KMS-11 (cell line): ENCODE results near the gene ITGAL.
A peak's percentile ranks its signal among the peaks of the same experiment; 100 is the strongest.
"Not testable (repeated sequence)": the region's sequence is repeated elsewhere in the genome, so short reads cannot be mapped to it uniquely, and the experiment has no call there.

ENCODE experiments used
- H2AFZ ChIP-seq: fragments of 200-600 bp; sonication (generic); 2 replicates; pipeline ENCODE4 v1.6.1; 2016; ENCODE audit warnings: antibody characterized with exemption, mixed run types, low read depth
- H3K27ac ChIP-seq: fragments of 200-600 bp; sonication (generic); 2 replicates; pipeline ENCODE4 v1.6.1; 2016; ENCODE audit warnings: mild to moderate bottlenecking, mixed run types
- H3K27me3 ChIP-seq: fragments of 200-600 bp; sonication (generic); 2 replicates; pipeline ENCODE4 v1.6.1; 2017; ENCODE audit warnings: mild to moderate bottlenecking, low read depth, mixed run types, moderate library complexity; ENCODE audit not compliant: insufficient read depth
- H3K36me3 ChIP-seq: fragments of 200-600 bp; sonication (generic); 2 replicates; pipeline ENCODE4 v1.6.1; 2017; ENCODE audit warnings: mild to moderate bottlenecking, mixed run types; ENCODE audit not compliant: insufficient read depth
- H3K4me1 ChIP-seq: fragments of 200-600 bp; sonication (generic); 2 replicates; pipeline ENCODE4 v1.6.1; 2016; ENCODE audit warnings: mild to moderate bottlenecking, low read depth, mixed run types; ENCODE audit not compliant: poor library complexity, severe bottlenecking
- H3K4me2 ChIP-seq: fragments of 200-600 bp; sonication (generic); 2 replicates; pipeline ENCODE4 v1.7.0; 2016; ENCODE audit warnings: mild to moderate bottlenecking, mixed run types
- H3K4me3 ChIP-seq: fragments of 200-600 bp; sonication (generic); IDR thresholded peaks from 2 replicates; pipeline ENCODE4 v1.6.1; 2017; ENCODE audit warnings: low read depth, low read length, mixed read lengths; ENCODE audit not compliant: insufficient read depth
- H3K79me2 ChIP-seq: fragments of 200-600 bp; sonication (generic); 2 replicates; pipeline ENCODE4 v1.6.1; 2016; ENCODE audit warnings: low read depth, mixed run types; ENCODE audit not compliant: insufficient read depth
- H3K9ac ChIP-seq: fragments of 200-600 bp; sonication (generic); 2 replicates; pipeline ENCODE4 v1.6.1; 2016; ENCODE audit warnings: mild to moderate bottlenecking, mixed run types
- H4K20me1 ChIP-seq: fragments of 200-600 bp; sonication (generic); 2 replicates; pipeline ENCODE4 v1.6.1; 2016; ENCODE audit warnings: mild to moderate bottlenecking, mixed run types; ENCODE audit not compliant: insufficient read depth
- TF ChIP-seq, protein P1 (sequence below): fragments of 200-600 bp; sonication (generic); conservative IDR thresholded peaks from 2 replicates; pipeline ENCODE4 v1.6.1; 2017; ENCODE audit warnings: low read depth, mild to moderate bottlenecking, antibody characterized with exemption, low read length, moderate library complexity, mixed read lengths

Gene ITGAL

GRCh38 chr16:30473231-30474073, 910 bp downstream of the ITGAL start:
- H2AFZ ChIP-seq = no peak overlapping the region
- H3K4me1 ChIP-seq = peaks cover 40% of the 10 kb centered on the region
- no peaks in the 10 kb centered on the region for H4K20me1 ChIP-seq
- no peaks in the 10 kb centered on the region for H3K36me3 ChIP-seq
- no peaks in the 10 kb centered on the region for H3K79me2 ChIP-seq
- H3K4me2 ChIP-seq = peak overlapping the region; percentile 69
- H3K9ac ChIP-seq = no peak overlapping the region
- TF ChIP-seq, protein P1, sequence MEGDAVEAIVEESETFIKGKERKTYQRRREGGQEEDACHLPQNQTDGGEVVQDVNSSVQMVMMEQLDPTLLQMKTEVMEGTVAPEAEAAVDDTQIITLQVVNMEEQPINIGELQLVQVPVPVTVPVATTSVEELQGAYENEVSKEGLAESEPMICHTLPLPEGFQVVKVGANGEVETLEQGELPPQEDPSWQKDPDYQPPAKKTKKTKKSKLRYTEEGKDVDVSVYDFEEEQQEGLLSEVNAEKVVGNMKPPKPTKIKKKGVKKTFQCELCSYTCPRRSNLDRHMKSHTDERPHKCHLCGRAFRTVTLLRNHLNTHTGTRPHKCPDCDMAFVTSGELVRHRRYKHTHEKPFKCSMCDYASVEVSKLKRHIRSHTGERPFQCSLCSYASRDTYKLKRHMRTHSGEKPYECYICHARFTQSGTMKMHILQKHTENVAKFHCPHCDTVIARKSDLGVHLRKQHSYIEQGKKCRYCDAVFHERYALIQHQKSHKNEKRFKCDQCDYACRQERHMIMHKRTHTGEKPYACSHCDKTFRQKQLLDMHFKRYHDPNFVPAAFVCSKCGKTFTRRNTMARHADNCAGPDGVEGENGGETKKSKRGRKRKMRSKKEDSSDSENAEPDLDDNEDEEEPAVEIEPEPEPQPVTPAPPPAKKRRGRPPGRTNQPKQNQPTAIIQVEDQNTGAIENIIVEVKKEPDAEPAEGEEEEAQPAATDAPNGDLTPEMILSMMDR = no peak
- H3K27me3 ChIP-seq = no peaks in the 10 kb centered on the region
- H3K4me3 ChIP-seq = no peak overlapping the region
- H3K27ac ChIP-seq = peak overlapping the region; percentile 44; the same call in 1 of the 2 replicates

DNA sequence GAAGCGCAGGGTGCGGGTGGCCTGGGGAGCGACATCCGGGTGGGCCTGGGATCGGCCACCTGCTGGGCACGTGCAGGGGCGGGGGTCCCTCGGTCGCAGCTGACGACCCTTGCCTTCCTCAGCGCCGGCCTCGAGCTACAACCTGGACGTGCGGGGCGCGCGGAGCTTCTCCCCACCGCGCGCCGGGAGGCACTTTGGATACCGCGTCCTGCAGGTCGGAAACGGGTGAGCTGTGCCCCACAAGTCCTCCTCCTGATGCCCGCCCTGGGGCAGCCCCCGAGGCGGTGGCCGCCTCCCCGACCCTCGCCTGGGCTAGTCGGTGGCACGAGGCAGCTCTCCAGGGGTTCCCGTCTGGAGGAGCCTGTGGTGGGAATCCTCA, 1.5 kb downstream of the ITGAL start:
- no peak overlapping the region for H2AFZ ChIP-seq
- H3K79me2 ChIP-seq = no peaks in the 10 kb centered on the region
- no peaks in the 10 kb centered on the region for H3K36me3 ChIP-seq
- TF ChIP-seq, protein P1 = no peak
- H3K4me3 ChIP-seq = no peak overlapping the region
- no peaks in the 10 kb centered on the region for H4K20me1 ChIP-seq
- no peaks in the 10 kb centered on the region for H3K27me3 ChIP-seq
- no peak overlapping the region for H3K9ac ChIP-seq
- no peak overlapping the region for H3K4me2 ChIP-seq
- H3K4me1 ChIP-seq = peaks cover 40% of the 10 kb centered on the region
- H3K27ac ChIP-seq = no peak overlapping the region

DNA sequence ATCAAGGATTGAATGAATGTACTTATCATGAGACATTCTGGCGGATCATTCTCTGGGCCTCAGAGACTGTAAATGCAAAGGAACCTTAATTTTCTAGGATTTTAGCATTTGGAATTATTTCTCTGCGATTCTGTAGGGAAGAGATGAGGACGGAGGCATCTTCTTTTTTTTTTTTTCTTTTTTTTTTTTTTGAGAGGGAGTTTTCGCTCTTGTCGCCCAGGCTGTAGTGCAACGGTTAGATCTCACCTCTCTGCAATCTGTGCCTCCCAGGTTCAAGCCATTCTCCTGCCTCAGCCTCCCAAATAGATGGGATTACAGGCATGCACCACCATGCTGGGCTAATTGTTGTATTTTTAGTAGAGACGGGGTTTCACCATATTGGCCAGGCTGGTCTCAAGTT, 2.1 kb downstream of the ITGAL start:
- Histone ChIP-seq H3K36me3 (no peaks in the 10 kb centered on the region), H3K27ac (no peak overlapping the region), H3K79me2 (no peaks in the 10 kb centered on the region), H4K20me1 (no peaks in the 10 kb centered on the region), H3K4me2 (no peak overlapping the region), H3K27me3 (no peaks in the 10 kb centered on the region), H3K9ac (no peak overlapping the region), H2AFZ (no peak overlapping the region), H3K4me3 (no peak overlapping the region), H3K4me1 (peaks cover 33% of the 10 kb centered on the region)
- TF ChIP-seq, protein P1 = no peak

GRCh38 chr16:30476991-30477390, 4.4 kb downstream of the ITGAL start:
- Histone ChIP-seq H4K20me1 (no peaks in the 10 kb centered on the region), H3K4me3 (no peak overlapping the region), H3K79me2 (no peaks in the 10 kb centered on the region), H3K27me3 (no peaks in the 10 kb centered on the region), H3K4me1 (peaks cover 15% of the 10 kb centered on the region), H3K27ac (no peak overlapping the region), H2AFZ (no peak overlapping the region), H3K4me2 (no peak overlapping the region), H3K36me3 (no peaks in the 10 kb centered on the region), H3K9ac (no peak overlapping the region)
- TF ChIP-seq, protein P1 = no peak

- not testable (repeated sequence) for H4K20me1 ChIP-seq, H3K9ac ChIP-seq, H3K27me3 ChIP-seq, H3K4me3 ChIP-seq, H3K36me3 ChIP-seq, H3K4me2 ChIP-seq, H2AFZ ChIP-seq, H3K79me2 ChIP-seq, H3K27ac ChIP-seq, H3K4me1 ChIP-seq
These were observed 5.2 kb downstream of the ITGAL start for GRCh38 chr16:30477773-30478172.
